ENCODE results near the gene ISL2. TPM values are rescaled to one million over a fixed set of nuclear protein-coding genes. Genes with fewer than 3 reads are reported as not detected.

Gene ISL2
- polyA plus RNA-seq, 1 donor (not counting 4 experiments of a cell fraction or from before 2014, with no cell fraction given): not detected

DNA sequence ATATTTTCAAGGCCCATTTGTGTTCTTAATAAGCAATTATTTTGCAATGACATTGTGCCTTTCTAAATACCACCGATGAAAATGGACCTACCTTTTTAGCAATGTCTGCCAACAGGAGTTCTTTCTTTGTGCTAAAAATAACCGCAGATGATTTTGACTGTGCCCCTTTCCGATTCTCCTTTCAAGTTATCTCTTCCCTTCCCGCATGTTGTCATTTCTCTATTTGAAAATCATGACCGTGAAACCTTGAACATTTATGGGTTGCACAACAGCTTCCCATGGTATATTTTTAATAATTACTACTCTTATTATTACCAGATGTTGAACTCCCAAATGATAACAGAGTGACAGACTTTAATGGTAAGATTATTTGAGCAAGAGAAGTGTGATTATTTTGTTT is 15.0 kb upstream of the ISL2 start:
- no peaks in the 10 kb centered on the region for H3K9me3 ChIP-seq (ENCODE audit: control insufficient read depth, low read depth, low read length)
- no peaks in the 10 kb centered on the region for H4K20me1 ChIP-seq (ENCODE audit: control insufficient read depth, extremely low read depth, insufficient read depth, low read length)
- H2AFZ ChIP-seq (ENCODE audit: control insufficient read depth, low read length): no peak overlapping the region
- no peak for TF ChIP-seq EZH2 (IDR thresholded peaks at IDR 0.05; ENCODE audit: low read length)
- TF ChIP-seq, protein P1, sequence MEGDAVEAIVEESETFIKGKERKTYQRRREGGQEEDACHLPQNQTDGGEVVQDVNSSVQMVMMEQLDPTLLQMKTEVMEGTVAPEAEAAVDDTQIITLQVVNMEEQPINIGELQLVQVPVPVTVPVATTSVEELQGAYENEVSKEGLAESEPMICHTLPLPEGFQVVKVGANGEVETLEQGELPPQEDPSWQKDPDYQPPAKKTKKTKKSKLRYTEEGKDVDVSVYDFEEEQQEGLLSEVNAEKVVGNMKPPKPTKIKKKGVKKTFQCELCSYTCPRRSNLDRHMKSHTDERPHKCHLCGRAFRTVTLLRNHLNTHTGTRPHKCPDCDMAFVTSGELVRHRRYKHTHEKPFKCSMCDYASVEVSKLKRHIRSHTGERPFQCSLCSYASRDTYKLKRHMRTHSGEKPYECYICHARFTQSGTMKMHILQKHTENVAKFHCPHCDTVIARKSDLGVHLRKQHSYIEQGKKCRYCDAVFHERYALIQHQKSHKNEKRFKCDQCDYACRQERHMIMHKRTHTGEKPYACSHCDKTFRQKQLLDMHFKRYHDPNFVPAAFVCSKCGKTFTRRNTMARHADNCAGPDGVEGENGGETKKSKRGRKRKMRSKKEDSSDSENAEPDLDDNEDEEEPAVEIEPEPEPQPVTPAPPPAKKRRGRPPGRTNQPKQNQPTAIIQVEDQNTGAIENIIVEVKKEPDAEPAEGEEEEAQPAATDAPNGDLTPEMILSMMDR (optimal IDR thresholded peaks at IDR 0.05 in 1 of 3, IDR thresholded peaks at IDR 0.05 in 1 of 3, conservative IDR thresholded peaks at IDR 0.05 in 1 of 3; ENCODE audit: extremely low read depth in 1 of 3, insufficient read depth in 2 of 3, low read length in 3 of 3): no peak
- no peak overlapping the region for H3K4me3 ChIP-seq (ENCODE audit: control insufficient read depth in 2 of 3, extremely low read depth in 1 of 3, insufficient read depth in 2 of 3, low read depth in 1 of 3, low read length in 3 of 3)
- no peaks in the 10 kb centered on the region for H3K36me3 ChIP-seq (ENCODE audit: control insufficient read depth in 2 of 2, extremely low read depth in 1 of 2, insufficient read depth in 2 of 2, low read length in 2 of 2)
- no peaks in the 10 kb centered on the region for H3K9me1 ChIP-seq (ENCODE audit: control insufficient read depth, extremely low read depth, insufficient read depth, low read length)
- FAIRE-seq (no peak), DNase-seq (ENCODE audit: low read depth, low spot score) (no peak)
- H3K9ac ChIP-seq (ENCODE audit: control insufficient read depth, extremely low read depth, insufficient read depth, low read length): no peak overlapping the region
- no peak overlapping the region for H3K4me2 ChIP-seq (ENCODE audit: control insufficient read depth, extremely low read depth, insufficient read depth, low read depth, low read length)
- H3K79me2 ChIP-seq (ENCODE audit: control insufficient read depth, insufficient read depth, low read length): no peaks in the 10 kb centered on the region
- no peaks in the 10 kb centered on the region for H3K27me3 ChIP-seq (ENCODE audit: control insufficient read depth, extremely low read depth, insufficient read depth, low read length)
- H3K4me1 ChIP-seq (ENCODE audit: control insufficient read depth, extremely low read depth, insufficient read depth, low read length): peaks cover 3% of the 10 kb centered on the region
- no peak overlapping the region for H3K27ac ChIP-seq (ENCODE audit: control insufficient read depth, insufficient read depth, low read length)
- dilution Hi-C loops (cut with MboI; ENCODE audit: extremely low pct_ligation_motif_present, low sequenced_read_pairs): no loop called here

DNA sequence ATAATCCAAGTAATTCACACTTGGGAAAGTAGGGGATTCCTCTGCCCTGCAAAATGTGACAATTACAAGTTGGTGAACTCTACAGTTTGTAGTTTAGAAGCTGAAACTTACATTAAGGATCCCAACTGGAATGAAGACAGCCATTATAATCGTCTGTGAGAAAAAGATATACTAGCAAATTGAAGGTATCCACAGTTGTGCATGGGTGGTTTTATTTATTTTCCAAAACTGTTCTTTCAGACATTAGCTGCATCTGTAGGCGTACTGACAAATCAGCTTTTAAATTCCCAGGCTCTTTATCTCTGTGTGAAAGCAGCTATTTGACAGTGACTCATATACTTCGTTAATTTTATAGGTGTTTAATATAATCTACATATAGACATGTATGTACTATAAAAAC is 12.5 kb upstream of the ISL2 start:
- DNase-seq (ENCODE audit: low read depth, low spot score) (no peak), FAIRE-seq (no peak)
- no peaks in the 10 kb centered on the region for H3K9me3 ChIP-seq (ENCODE audit: control insufficient read depth, low read depth, low read length)
- dilution Hi-C loops (cut with MboI; ENCODE audit: extremely low pct_ligation_motif_present, low sequenced_read_pairs): no loop called here
- no peak overlapping the region for H3K27ac ChIP-seq (ENCODE audit: control insufficient read depth, insufficient read depth, low read length)
- H3K79me2 ChIP-seq (ENCODE audit: control insufficient read depth, insufficient read depth, low read length): no peaks in the 10 kb centered on the region
- no peak overlapping the region for H3K4me2 ChIP-seq (ENCODE audit: control insufficient read depth, extremely low read depth, insufficient read depth, low read depth, low read length)
- H3K36me3 ChIP-seq (ENCODE audit: control insufficient read depth in 2 of 2, extremely low read depth in 1 of 2, insufficient read depth in 2 of 2, low read length in 2 of 2): no peaks in the 10 kb centered on the region
- no peak overlapping the region for H3K9ac ChIP-seq (ENCODE audit: control insufficient read depth, extremely low read depth, insufficient read depth, low read length)
- no peak overlapping the region for H3K4me3 ChIP-seq (ENCODE audit: control insufficient read depth in 2 of 3, extremely low read depth in 1 of 3, insufficient read depth in 2 of 3, low read depth in 1 of 3, low read length in 3 of 3)
- no peaks in the 10 kb centered on the region for H3K9me1 ChIP-seq (ENCODE audit: control insufficient read depth, extremely low read depth, insufficient read depth, low read length)
- no peaks in the 10 kb centered on the region for H4K20me1 ChIP-seq (ENCODE audit: control insufficient read depth, extremely low read depth, insufficient read depth, low read length)
- peaks cover 3% of the 10 kb centered on the region for H3K4me1 ChIP-seq (ENCODE audit: control insufficient read depth, extremely low read depth, insufficient read depth, low read length)
- no peak overlapping the region for H2AFZ ChIP-seq (ENCODE audit: control insufficient read depth, low read length)
- no peaks in the 10 kb centered on the region for H3K27me3 ChIP-seq (ENCODE audit: control insufficient read depth, extremely low read depth, insufficient read depth, low read length)
- TF ChIP-seq, protein P1 (optimal IDR thresholded peaks at IDR 0.05 in 1 of 3, IDR thresholded peaks at IDR 0.05 in 1 of 3, conservative IDR thresholded peaks at IDR 0.05 in 1 of 3; ENCODE audit: extremely low read depth in 1 of 3, insufficient read depth in 2 of 3, low read length in 3 of 3): no peak
- no peak for TF ChIP-seq EZH2 (IDR thresholded peaks at IDR 0.05; ENCODE audit: low read length)

All from keratinocyte (primary cell).